Embryonic facial prominence (tissue), 1 donor: ENCODE measurements around the gene LMO1.

Source experiments
- DNase-seq: peaks from one replicate; pipeline ENCODE4 v3.0.0-alpha.2; 2016; ENCODE audit errors: extremely low spot score

The LMO1 gene

DNA sequence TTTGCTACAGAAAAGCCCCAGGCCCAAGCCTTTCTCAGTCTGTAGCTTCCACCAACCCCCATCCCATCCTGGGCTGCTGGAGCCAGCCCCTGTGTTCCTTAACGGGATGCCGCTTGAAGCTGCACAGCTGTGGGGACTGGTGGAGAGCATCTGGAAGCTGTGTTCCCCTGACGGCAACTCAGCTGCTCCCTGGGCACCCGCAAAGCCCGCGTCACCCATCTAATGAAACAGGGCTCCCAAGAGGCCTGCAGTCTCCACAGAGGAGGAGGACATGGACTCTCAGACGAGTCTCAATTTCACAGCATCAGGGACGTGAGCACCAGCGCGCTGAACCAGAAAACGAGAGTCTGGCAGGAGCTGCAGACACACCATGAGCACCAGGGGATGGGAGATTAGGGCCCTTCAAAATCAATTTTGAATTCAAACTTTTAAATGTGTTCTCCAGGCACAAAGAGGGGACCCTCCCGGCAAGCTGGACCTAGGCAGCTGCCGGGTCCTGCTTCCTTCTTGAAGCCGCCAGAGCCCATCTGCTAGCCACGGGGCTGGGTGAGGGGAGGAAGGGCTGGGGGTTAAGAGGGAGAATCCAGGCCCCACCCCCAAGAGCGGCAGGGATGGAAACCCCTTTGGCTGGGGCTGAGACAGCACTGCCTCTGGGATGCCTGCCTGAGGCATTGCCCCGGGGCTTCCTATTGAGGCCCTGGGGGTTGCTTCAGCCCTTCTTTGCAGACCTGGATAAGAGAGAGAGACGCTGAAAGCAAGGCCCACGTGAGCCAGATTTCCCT is 21.0 kb downstream of the LMO1 start:
- DNase-seq, result no peak

DNA sequence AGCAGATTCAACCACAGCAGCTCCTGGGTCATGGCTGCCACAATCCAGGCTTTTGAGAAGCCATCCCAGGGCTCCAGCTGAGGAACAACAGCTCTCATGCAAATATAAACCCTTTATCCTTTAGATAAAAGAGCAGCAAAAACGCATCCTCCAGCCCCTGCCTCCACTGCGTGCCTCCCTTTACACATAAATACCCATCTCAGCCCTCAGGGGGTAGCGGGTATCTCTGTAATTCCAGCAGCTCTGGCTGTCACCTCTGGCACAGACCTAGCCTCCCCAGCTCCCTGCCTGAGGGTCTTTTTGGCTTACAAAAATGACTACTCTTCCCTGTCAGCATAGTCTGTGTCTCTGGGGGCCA is 21.6 kb downstream of the LMO1 start:
- no peak for DNase-seq

DNA sequence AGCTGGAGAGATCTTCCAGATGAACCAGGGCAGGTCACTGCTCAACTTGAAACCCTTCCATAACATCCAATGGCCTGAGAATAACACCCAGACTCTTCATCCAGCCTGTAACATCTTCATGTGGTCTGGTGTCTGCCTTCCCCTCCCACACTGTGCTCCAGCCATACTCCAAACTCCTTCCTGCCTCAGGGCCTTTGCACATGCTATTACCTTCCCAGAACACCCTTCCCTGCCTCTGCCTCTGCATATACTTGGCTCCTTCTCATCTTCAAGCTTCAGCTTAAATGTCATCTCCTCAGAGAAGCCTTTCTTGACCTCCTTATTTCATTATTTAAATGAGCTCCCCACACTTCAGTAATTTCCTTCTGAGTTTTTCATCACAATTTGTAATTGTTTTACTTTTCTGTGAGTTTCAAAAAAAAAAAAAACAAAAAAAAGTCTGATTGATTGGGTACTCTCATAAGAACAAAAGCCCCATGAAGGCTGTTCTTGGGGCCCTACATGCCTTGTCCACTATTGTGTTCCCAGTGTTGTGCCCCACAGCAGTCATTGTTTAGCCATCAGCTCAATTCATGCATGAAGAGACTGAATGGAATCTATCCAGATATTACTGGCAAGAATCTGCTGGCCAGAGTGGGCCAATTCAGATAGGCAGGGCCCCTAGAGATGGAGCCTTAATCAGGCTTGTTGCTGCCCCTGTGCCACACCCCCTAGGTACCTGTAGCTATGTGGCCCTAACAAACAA is 22.1 kb downstream of the LMO1 start:
- no peak for DNase-seq

DNA sequence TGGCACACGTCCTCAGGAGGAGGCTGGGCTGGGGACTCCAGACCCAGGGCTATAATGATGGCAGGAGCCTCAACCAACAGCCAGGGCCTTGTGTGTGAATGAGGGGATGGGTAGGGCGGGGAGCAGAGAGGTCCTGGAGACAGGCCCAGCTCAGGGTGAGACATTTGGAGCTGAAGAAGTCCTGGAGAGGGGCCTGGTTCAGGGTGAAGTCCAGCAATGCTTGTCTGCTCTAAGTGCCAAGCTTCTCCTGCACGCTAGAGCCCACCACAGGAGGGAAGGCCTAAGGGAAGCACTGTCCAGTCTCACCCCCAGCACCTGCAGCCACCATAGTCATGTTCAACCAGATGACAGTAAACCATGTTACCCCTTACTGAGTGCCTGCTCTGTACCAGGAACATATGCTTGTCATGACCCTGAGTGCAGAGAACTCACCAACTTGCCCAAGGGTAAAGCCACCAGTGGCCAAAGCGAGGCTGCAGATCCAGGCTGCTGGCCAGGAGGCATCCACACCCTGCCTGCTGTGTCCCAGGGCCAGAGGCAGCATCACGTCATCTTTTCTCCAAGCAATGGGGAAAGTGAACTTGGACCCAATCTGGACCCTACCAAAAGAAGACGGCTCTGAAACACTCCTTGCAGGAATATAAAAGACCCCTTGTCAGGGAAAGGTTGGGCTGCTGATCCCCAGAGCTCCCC is 24.0 kb downstream of the LMO1 start:
- DNase-seq, result no peak

GRCh38 chr11:8239040-8239439 is 24.6 kb downstream of the LMO1 start:
- DNase-seq, result no peak

GRCh38 chr11:8237453-8237852 is 26.2 kb downstream of the LMO1 start:
- DNase-seq, result no peak

DNA sequence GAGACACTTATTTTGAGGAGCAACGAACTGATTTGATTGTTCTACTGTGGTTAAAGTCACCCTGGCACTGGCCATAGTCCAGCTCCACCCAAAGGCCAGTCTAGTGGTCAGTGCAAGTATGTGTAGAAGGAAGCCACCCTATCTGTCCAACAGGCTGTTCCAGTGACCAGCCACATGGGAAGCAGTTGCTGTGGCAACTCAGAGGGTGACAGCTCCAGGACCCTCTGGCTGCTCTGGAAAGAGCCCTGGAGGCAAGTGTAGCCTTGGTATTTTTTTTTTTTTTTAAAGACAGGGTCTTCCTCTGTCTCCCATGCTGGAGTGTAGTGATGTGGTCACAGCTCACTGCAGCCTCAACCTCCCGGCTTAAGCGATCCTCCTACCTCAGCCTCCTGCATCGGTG is 27.8 kb downstream of the LMO1 start:
- DNase-seq, result no peak

DNA sequence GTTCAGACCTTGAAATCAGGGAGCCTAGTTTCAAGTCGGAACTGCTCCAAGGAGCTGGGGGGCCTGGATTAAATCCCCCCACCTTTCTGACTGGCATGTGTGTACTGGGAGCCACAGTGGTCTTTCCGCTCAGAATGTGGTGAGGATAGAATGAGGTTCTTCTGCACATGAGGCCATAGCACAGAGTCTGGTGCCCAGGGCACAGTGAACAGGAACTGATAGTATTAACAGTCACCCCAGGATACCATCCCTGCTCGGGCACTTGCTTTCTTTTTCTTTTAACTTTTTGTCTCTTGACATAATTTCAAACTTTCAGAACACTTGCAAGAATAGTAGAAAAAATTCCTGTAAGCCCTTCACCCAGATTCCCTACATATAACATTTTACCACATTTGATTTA is 28.8 kb downstream of the LMO1 start:
- DNase-seq, result no peak

DNA sequence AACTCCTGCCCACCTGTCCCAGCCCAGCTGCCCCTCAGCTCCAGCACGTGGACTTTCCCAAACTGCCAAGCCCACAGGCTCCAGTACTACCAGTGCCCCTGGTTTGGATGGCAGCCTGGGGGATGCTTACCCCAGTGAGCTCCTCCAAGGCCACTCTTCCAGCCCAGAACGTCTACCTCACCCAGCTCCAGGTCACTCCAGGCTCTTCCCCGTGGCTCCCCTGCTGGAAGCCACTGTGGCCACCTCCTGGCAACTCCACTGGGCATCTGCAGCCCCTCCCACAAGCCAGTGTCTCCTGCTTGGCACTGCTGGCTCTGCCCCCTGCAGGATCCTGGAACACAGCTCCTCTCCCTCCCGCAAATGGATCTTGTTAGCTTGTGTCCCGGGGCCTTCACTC is 29.3 kb downstream of the LMO1 start:
- no peak for DNase-seq

- DNase-seq, result no peak
Observed at GRCh38 chr11:8233691-8234424, 29.8 kb downstream of the LMO1 start.

DNA sequence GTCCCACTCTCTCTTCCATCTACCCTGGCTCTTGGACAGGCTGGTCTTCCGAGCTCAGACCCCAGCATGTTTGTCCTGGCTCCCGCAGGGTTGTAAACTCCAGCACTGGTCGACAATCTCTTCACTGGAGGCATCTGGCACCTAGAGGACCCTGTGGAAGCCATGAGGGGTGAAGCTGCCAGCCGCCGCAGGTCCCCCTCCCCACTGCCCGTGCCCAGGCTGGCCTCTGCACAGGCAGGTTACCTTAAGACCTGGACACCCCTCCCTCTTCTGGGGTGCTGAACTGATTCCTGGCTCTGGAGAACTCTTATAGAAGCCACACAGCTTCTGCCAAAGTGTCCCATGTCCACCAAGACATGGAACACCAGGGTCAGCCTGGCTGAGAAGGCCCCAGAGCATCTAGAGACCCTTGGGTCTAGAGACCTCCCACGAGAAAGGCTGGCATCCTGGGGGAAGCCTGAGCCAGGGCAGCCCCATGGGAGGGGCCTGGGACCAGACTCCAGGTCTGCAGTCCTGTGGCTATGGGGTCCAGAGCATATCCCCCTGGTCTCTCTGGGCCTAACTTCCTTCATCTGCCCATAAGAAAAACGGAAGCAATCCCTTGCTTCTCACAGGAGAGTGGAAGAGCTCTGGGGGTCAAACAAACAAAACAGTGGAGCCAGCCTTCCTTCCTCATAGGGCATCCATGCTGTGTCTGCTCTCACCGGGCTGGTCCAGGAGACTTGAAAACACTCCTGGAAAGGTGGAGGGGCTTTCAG is 30.6 kb downstream of the LMO1 start:
- DNase-seq, result no peak

- no peak for DNase-seq
Observed at GRCh38 chr11:8232414-8232813, 31.3 kb downstream of the LMO1 start.

- DNase-seq, result no peak
Observed at GRCh38 chr11:8231979-8232378, 31.7 kb downstream of the LMO1 start.

- no peak for DNase-seq
Observed at GRCh38 chr11:8230921-8231847, 32.5 kb downstream of the LMO1 start.

DNA sequence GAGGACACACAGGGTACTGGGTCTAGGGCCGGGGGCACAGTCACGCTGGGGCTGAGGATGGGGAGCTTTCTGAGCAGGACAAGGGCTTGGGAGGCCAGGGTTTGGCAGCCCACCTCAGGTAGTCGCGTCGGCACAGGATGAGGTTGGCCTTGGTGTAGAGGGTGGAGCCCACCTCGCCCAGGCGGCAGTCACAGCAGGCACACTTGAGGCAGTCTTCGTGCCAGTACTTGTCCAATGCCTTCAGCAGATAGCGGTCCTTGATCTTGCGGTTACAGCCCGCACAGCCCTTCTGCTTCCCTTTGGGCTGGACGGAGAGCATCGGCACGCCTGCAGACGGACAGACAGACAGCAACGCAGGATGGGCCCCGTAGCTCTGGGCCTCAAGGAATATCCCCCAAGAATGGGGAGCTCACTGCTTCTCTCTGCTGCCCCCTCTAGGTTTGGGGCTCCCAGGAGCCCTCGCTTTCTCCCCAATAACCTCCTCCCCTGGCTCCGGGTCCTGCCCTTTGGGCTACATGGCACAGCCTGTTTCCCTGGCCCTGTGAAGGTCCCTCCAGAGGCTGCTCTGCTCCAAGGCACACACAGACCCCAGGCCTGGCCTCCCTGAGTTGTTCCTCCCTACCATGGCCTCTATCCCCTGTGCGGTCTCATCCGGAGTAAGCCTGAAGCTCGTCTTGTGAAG is 33.4 kb downstream of the LMO1 start:
- DNase-seq, result no peak

- DNase-seq, result no peak
Observed at GRCh38 chr11:8229299-8230177, 34.1 kb downstream of the LMO1 start.

DNA sequence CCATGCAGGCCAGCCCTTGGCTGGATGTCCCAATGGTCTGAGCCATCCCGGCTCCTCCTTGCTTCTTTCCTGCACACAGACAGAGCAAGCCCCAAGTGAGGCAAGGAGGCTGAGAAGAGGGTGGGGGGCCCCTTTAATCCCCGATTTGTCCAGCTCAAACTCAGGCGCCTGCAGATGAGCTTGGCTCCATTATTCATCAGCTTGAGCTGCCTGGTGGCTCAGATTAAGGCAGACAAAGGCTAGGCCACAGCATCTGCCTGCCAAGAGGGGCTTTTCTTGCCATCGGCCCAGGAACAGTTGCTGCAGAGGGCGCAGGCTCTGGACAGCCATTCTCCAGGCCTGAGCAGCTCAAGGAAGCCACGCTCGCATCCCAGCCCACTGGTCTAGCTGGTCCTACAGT is 35.4 kb downstream of the LMO1 start:
- no peak for DNase-seq
